A549 (cell line): ENCODE measurements around the gene LAMB3. TPM values are rescaled to one million over a fixed set of nuclear protein-coding genes. Genes with fewer than 3 reads are reported as not detected.

Experiments used
- ATAC-seq, 2 experiments: fragments of 200-7000 bp in 1 of 2; fragments of >200 bp in 1 of 2; cut with Nextera tagmentation in 1 of 2; cut with Tn5 transposase in 1 of 2; 3 replicates each; pipeline versions ENCODE4 v1.8.0 to v1.9.1; 2018 to 2020; ENCODE audit warnings: mild to moderate bottlenecking in 1 of 2, moderate library complexity in 1 of 2
- CTCF ChIA-PET: fragments of 300-600 bp; sonication (Branson Sonifier 250); formaldehyde crosslinking; extraction: SDS; loops from one replicate; lab custom pipeline; 2021; ENCODE audit warnings: antibody characterized with exemption, inconsistent platforms; lab: Yijun Ruan, JAX
- POLR2A ChIA-PET: fragments of 350-600 bp; formaldehyde crosslinking; extraction: SDS; loops from one replicate; lab custom pipeline; 2021; ENCODE audit warnings: antibody characterized with exemption, inconsistent platforms; lab: Yijun Ruan, JAX
- DNase-seq, 2 experiments: peaks; one replicate each; pipeline versions ENCODE4 v3.0.0 to v3.0.0-alpha.2; 2011 to 2016; ENCODE audit warnings: low read depth in 1 of 2, low spot score in 1 of 2
- FAIRE-seq: peaks from 2 replicates; lab custom pipeline; 2011; peaks lifted over from hg19 to GRCh38; lab: Jason Lieb, UNC
- H3K27ac ChIP-seq, 2 experiments: fragments of >200 bp; sonication (Bioruptor Twin); formaldehyde crosslinking; 3 replicates each; pipeline ENCODE4 v1.5.1; 2016 to 2017
- H3K4me1 ChIP-seq: fragments of >200 bp; sonication (Bioruptor Twin); formaldehyde crosslinking; 3 replicates; pipeline ENCODE4 v1.6.1; 2016
- H3K4me2 ChIP-seq: fragments of >200 bp; sonication (Bioruptor Twin); formaldehyde crosslinking; 3 replicates; pipeline ENCODE4 v1.6.1; 2016
- H3K4me3 ChIP-seq: fragments of >200 bp; sonication (Bioruptor Twin); formaldehyde crosslinking; 3 replicates; pipeline ENCODE4 v1.5.1; 2016
- H3K9me3 ChIP-seq: fragments of >200 bp; sonication (Bioruptor Twin); formaldehyde crosslinking; 3 replicates; pipeline ENCODE4 v1.6.1; 2016
- BHLHE40 ChIP-seq: IDR thresholded peaks from 2 replicates; pipeline ENCODE4 v1.6.1; 2012; ENCODE audit warnings: low read depth, low read length, inconsistent platforms
- CBX2 ChIP-seq: fragments of 200-600 bp; sonication (generic); IDR thresholded peaks from 2 replicates; pipeline ENCODE4 v1.6.1; 2016; ENCODE audit warnings: low read depth, mild to moderate bottlenecking, borderline replicate concordance
- CHD4 ChIP-seq: fragments of 200-600 bp; sonication (generic); IDR thresholded peaks from 2 replicates; pipeline ENCODE4 v1.6.1; 2016; ENCODE audit warnings: antibody characterized with exemption, mild to moderate bottlenecking, borderline replicate concordance
- EHF ChIP-seq: fragments of 250-450 bp; sonication (Bioruptor Pico); IDR thresholded peaks from 2 replicates; pipeline ENCODE4 v1.5.0; 2020; ENCODE audit warnings: mild to moderate bottlenecking
- EHMT2 ChIP-seq: fragments of 200-600 bp; sonication (generic); IDR thresholded peaks from 2 replicates; pipeline ENCODE4 v1.6.1; 2016; ENCODE audit warnings: antibody characterized with exemption, low read depth, mild to moderate bottlenecking, moderate library complexity
- FOXS1 ChIP-seq: fragments of 250-450 bp; sonication (Bioruptor Pico); IDR thresholded peaks from 2 replicates; pipeline ENCODE4 v1.5.0; 2020; ENCODE audit warnings: mild to moderate bottlenecking, moderate library complexity
- MAFK ChIP-seq: fragments of 450-650 bp; IDR thresholded peaks from 2 replicates; pipeline ENCODE4 v1.6.1; 2014; ENCODE audit not compliant: partially characterized antibody
- MAZ ChIP-seq: fragments of 150-350 bp; IDR thresholded peaks from 2 replicates; pipeline ENCODE4 v1.6.1; 2014; ENCODE audit warnings: antibody characterized with exemption, low read depth, low read length, borderline replicate concordance
- MYC ChIP-seq: IDR thresholded peaks from 2 replicates; pipeline ENCODE4 v1.6.1; 2012; ENCODE audit warnings: mild to moderate bottlenecking, inconsistent platforms, low read length, improper control_type of control experiment, borderline replicate concordance
- PHF8 ChIP-seq: fragments of 200-600 bp; sonication (generic); IDR thresholded peaks from 2 replicates; pipeline ENCODE4 v1.6.1; 2016; ENCODE audit warnings: low read depth, mild to moderate bottlenecking, antibody characterized with exemption, moderate library complexity, borderline replicate concordance
- POLR2AphosphoS2 ChIP-seq: conservative IDR thresholded peaks from 2 replicates; pipeline ENCODE4 v1.6.1; 2012; ENCODE audit warnings: low read length, improper control_type of control experiment, inconsistent platforms
- RAD21 ChIP-seq, 2 experiments: fragments of >200 bp in 1 of 2; sonication (Bioruptor Twin) in 1 of 2; formaldehyde crosslinking in 1 of 2; IDR thresholded peaks in 1 of 2; conservative IDR thresholded peaks in 1 of 2; 2 replicates in 1 of 2; 3 replicates in 1 of 2; pipeline ENCODE4 v1.6.1; 2012 to 2018; ENCODE audit warnings: inconsistent platforms in 1 of 2
- RCOR1 ChIP-seq: fragments of 150-350 bp; IDR thresholded peaks from 2 replicates; pipeline ENCODE4 v1.6.1; 2014; ENCODE audit warnings: antibody characterized with exemption, low read length, low read depth
- RFX5 ChIP-seq: fragments of 450-650 bp; IDR thresholded peaks from 2 replicates; pipeline ENCODE4 v1.7.1; 2014; ENCODE audit warnings: antibody characterized with exemption, mild to moderate bottlenecking, moderate library complexity
- RNF2 ChIP-seq: fragments of 200-600 bp; sonication (generic); IDR thresholded peaks from 2 replicates; pipeline ENCODE4 v1.6.1; 2016; ENCODE audit warnings: low read depth, mild to moderate bottlenecking, antibody characterized with exemption, moderate library complexity, borderline replicate concordance
- TFCP2L1 ChIP-seq: fragments of 250-450 bp; sonication (Bioruptor Pico); IDR thresholded peaks from 2 replicates; pipeline ENCODE4 v1.5.0; 2021; ENCODE audit warnings: mild to moderate bottlenecking
- TP53 ChIP-seq: fragments of 250-450 bp; sonication (Bioruptor Pico); IDR thresholded peaks from 2 replicates; pipeline ENCODE4 v1.5.0; 2021; ENCODE audit warnings: mild to moderate bottlenecking, moderate library complexity
- ZC3H11A ChIP-seq: fragments of 450-650 bp; IDR thresholded peaks from 2 replicates; pipeline ENCODE4 v1.6.1; 2014; ENCODE audit warnings: antibody characterized with exemption, mild to moderate bottlenecking
- ZNF302 ChIP-seq: fragments of 250-450 bp; sonication (Bioruptor Pico); IDR thresholded peaks from 2 replicates; pipeline ENCODE4 v1.9.0; 2021; ENCODE audit warnings: inconsistent platforms, mild to moderate bottlenecking, moderate library complexity
- WGBS: methylation state at CpG from one replicate; pipeline ENCODE4 v1.1.6; 2017; ENCODE audit errors: missing lambda C conversion rate; 5-methylcytosine and 5-hydroxymethylcytosine counted together
- polyA plus RNA-seq, 4 experiments: library from polyadenylated mRNA; depleted of rRNA in 3 of 4; stranded (reverse); fragments of >200 nt; fragmentation: RNase III in 1 of 4; extraction: RNeasy Plus Mini Kit Qiagen cat#74134 plus additional on column Dnase treatment in 1 of 4; gene quantifications; 2 replicates in 3 of 4; 3 replicates in 1 of 4; pipeline ENCODE4 v1.2.3, GENCODE V29; 2011 to 2017
- TF ChIP-seq, protein P1 (sequence below): fragments of >200 bp; sonication (Bioruptor Twin); formaldehyde crosslinking; IDR thresholded peaks from 3 replicates; pipeline ENCODE4 v1.5.1; 2016
- TF ChIP-seq, protein P2 (sequence below): fragments of 250-450 bp; sonication (Bioruptor Pico); IDR thresholded peaks from 2 replicates; pipeline ENCODE4 v1.5.0; 2020; ENCODE audit warnings: low read depth, mild to moderate bottlenecking, moderate library complexity
- TF ChIP-seq, protein P3 (sequence below): fragments of 250-450 bp; sonication (Bioruptor Pico); IDR thresholded peaks from 2 replicates; pipeline ENCODE4 v1.5.0; 2021; ENCODE audit warnings: mild to moderate bottlenecking, moderate library complexity, borderline replicate concordance

Gene LAMB3
- polyA plus RNA-seq, 2 of the 4 experiments (the other 2 are of a cell fraction): 7.3 to 9.1 TPM

DNA sequence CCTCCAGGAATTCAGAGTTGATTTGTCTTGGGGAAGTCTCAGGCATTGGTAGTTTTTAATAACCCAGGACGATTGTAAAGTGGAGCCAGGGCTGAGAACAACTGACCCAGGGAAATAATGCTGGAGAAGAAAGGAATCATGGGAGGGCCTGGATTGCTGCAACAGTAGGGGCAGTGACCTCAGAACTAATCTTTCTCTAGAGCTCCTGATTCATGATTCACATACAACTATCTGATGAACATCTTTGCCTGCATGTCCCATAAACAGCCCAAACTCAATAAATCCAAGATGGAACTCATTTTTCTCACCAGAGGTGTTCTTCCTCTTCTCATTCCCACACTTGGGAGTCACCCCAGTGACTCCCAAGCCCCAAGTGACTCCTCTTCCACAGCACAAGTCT is 14.9 kb upstream of the LAMB3 start:
- no peaks in the 10 kb centered on the region for H3K9me3 ChIP-seq

DNA sequence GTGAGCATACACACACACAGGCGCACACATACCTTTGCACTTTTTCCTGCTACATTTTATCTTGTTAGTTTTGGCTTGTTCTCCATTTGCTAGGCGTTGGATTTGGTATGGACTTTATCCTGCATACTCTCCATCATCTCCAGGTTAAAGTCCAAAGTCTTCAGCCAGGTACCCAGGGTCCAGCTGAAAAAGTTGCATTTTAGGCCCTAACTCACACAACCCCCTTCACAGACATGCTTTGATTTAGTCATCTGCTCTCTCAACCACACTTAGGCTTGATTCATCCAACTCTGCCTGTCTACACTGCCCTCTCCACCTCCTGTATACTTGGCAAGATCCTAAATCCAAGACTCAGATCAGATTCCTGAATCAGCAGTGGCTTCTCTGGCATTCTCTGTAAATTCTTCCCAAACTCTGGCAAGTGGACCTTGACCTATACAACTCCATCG is 10.7 kb upstream of the LAMB3 start:
- Histone ChIP-seq H3K4me1 (peaks cover 19% of the 10 kb centered on the region), H3K27ac (0 out of 6 replicates have a peak overlapping the region, but pooled peaks of 1 of the 2 experiments have one; percentile 8), H3K4me3 (no peak overlapping the region), H3K4me2 (peak overlapping the region; percentile 14; the same call in 2 of the 3 replicates), H3K9me3 (no peaks in the 10 kb centered on the region)
- ATAC-seq (peak; percentile 30 to 79; a peak in 3 of 6 replicates), FAIRE-seq (no peak), DNase-seq (peak in 1 of 2 experiments; percentile 24)
- TF ChIP-seq RFX5: no peak
- TF ChIP-seq PHF8: no peak
- no peak for TF ChIP-seq RNF2
- TF ChIP-seq TFCP2L1 (CRISPR knock-in tag): no peak
- no peak for TF ChIP-seq POLR2AphosphoS2
- no peak for TF ChIP-seq CBX2
- TF ChIP-seq ZNF302 (CRISPR knock-in tag): no peak
- no peak for TF ChIP-seq MAZ
- TF ChIP-seq EHF (CRISPR knock-in tag): no peak
- TF ChIP-seq, protein P1, sequence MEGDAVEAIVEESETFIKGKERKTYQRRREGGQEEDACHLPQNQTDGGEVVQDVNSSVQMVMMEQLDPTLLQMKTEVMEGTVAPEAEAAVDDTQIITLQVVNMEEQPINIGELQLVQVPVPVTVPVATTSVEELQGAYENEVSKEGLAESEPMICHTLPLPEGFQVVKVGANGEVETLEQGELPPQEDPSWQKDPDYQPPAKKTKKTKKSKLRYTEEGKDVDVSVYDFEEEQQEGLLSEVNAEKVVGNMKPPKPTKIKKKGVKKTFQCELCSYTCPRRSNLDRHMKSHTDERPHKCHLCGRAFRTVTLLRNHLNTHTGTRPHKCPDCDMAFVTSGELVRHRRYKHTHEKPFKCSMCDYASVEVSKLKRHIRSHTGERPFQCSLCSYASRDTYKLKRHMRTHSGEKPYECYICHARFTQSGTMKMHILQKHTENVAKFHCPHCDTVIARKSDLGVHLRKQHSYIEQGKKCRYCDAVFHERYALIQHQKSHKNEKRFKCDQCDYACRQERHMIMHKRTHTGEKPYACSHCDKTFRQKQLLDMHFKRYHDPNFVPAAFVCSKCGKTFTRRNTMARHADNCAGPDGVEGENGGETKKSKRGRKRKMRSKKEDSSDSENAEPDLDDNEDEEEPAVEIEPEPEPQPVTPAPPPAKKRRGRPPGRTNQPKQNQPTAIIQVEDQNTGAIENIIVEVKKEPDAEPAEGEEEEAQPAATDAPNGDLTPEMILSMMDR: no peak
- TF ChIP-seq BHLHE40: no peak
- no peak for TF ChIP-seq RCOR1
- no peak for TF ChIP-seq MYC
- no peak for TF ChIP-seq FOXS1
- TF ChIP-seq CHD4: no peak
- TF ChIP-seq, protein P2, sequence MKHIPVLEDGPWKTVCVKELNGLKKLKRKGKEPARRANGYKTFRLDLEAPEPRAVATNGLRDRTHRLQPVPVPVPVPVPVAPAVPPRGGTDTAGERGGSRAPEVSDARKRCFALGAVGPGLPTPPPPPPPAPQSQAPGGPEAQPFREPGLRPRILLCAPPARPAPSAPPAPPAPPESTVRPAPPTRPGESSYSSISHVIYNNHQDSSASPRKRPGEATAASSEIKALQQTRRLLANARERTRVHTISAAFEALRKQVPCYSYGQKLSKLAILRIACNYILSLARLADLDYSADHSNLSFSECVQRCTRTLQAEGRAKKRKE (CRISPR knock-in tag): no peak
- TF ChIP-seq TP53: no peak
- ChIA-PET CTCF (interaction anchor here (1.4 kb wide), 1 partner anchor 86 kb away, joined by 4 read pairs; no protein-coding TSS in a partner anchor), POLR2A (no interaction called here)
- 66% methylated on average over 3 of the region's 3 CpGs for WGBS

More for the DNA sequence above, 14.9 kb upstream of the LAMB3 start:
- WGBS: 43% methylated on average over 1 of the region's 1 CpG
- H3K27ac ChIP-seq: no peak overlapping the region
- H3K4me1 ChIP-seq: peaks cover 13% of the 10 kb centered on the region
- no peak overlapping the region for H3K4me2 ChIP-seq
- ChIA-PET CTCF (interaction anchor here (0.8 to 1.2 kb wide), 3 partner anchors 8 to 81 kb away, joined by 3 to 6 read pairs (median 3); partner anchors contain the start of gene G0S2), POLR2A (no interaction called here)
- FAIRE-seq (no peak), ATAC-seq (no peak), DNase-seq (no peak)
- no peak overlapping the region for H3K4me3 ChIP-seq
- TF ChIP-seq ZC3H11A (no peak), MAZ (no peak), EHMT2 (no peak), RAD21 (conservative IDR thresholded peaks at IDR 0.05 in 1 of 2, IDR thresholded peaks at IDR 0.05 in 1 of 2) (no peak), CBX2 (no peak), MAFK (no peak), BHLHE40 (no peak)
- TF ChIP-seq, protein P3, sequence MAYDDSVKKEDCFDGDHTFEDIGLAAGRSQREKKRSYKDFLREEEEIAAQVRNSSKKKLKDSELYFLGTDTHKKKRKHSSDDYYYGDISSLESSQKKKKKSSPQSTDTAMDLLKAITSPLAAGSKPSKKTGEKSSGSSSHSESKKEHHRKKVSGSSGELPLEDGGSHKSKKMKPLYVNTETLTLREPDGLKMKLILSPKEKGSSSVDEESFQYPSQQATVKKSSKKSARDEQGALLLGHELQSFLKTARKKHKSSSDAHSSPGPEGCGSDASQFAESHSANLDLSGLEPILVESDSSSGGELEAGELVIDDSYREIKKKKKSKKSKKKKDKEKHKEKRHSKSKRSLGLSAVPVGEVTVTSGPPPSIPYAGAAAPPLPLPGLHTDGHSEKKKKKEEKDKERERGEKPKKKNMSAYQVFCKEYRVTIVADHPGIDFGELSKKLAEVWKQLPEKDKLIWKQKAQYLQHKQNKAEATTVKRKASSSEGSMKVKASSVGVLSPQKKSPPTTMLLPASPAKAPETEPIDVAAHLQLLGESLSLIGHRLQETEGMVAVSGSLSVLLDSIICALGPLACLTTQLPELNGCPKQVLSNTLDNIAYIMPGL (CRISPR knock-in tag): no peak
